Measurements from ENCODE around the gene ACLY.
"Not testable (repeated sequence)": the region's sequence is repeated elsewhere in the genome, so short reads cannot be mapped to it uniquely, and the experiment has no call there.

ACLY gene

GRCh38 chr17:41835800-41836549 lies 82.8 kb downstream of the ACLY start, which contains the start of gene NT5C3B:
TSS of gene NT5C3B (minus strand) at chr17:41836232. CDS start at chr17:41836193, 39 bp downstream.
- H3K4me3 ChIP-seq (ENCODE audit: low read depth, low read length): peak within 1 kb of the TSS; percentile 66
- in situ Hi-C loops (cut with HindIII; ENCODE audit: low sequenced_read_pairs): no loop called here
- peak; percentile 17 for DNase-seq (ENCODE audit: low read depth, low spot score)
- no peak for TF ChIP-seq CTCF (IDR thresholded peaks at IDR 0.05; ENCODE audit: low read depth, low read length)

- peak overlapping the region; percentile 66 for H3K4me3 ChIP-seq (ENCODE audit: low read depth, low read length)
- TF ChIP-seq CTCF (IDR thresholded peaks at IDR 0.05; ENCODE audit: low read depth, low read length): no peak
- DNase-seq (ENCODE audit: low read depth, low spot score): no peak
- in situ Hi-C loops (cut with HindIII; ENCODE audit: low sequenced_read_pairs): no loop called here
Observed at GRCh38 chr17:41835214-41835799, 83.4 kb downstream of the ACLY start.

GRCh38 chr17:41829961-41830360 lies 88.8 kb downstream of the ACLY start:
- H3K4me3 ChIP-seq (ENCODE audit: low read depth, low read length); DNase-seq (ENCODE audit: low read depth, low spot score); in situ Hi-C loops (cut with HindIII; ENCODE audit: low sequenced_read_pairs): not testable (repeated sequence)

GRCh38 chr17:41825175-41825845 lies 93.4 kb downstream of the ACLY start:
- in situ Hi-C loops (cut with HindIII; ENCODE audit: low sequenced_read_pairs): no loop called here
- no peak for DNase-seq (ENCODE audit: low read depth, low spot score)
- no peak overlapping the region for H3K4me3 ChIP-seq (ENCODE audit: low read depth, low read length)
- TF ChIP-seq CTCF (IDR thresholded peaks at IDR 0.05; ENCODE audit: low read depth, low read length): no peak

- in situ Hi-C loops (cut with HindIII; ENCODE audit: low sequenced_read_pairs): no loop called here
Observed at GRCh38 chr17:41824086-41824485, 94.7 kb downstream of the ACLY start.

GRCh38 chr17:41823580-41823979 lies 95.2 kb downstream of the ACLY start:
- no peak for TF ChIP-seq CTCF (IDR thresholded peaks at IDR 0.05; ENCODE audit: low read depth, low read length)
- no peak overlapping the region for H3K4me3 ChIP-seq (ENCODE audit: low read depth, low read length)
- in situ Hi-C loops (cut with HindIII; ENCODE audit: low sequenced_read_pairs): no loop called here

More at GRCh38 chr17:41824086-41824485, 94.7 kb downstream of the ACLY start:
- H3K4me3 ChIP-seq (ENCODE audit: low read depth, low read length): no peak overlapping the region
- DNase-seq (ENCODE audit: low read depth, low spot score): no peak
- TF ChIP-seq CTCF (IDR thresholded peaks at IDR 0.05; ENCODE audit: low read depth, low read length): no peak

GRCh38 chr17:41823141-41823524 lies 95.6 kb downstream of the ACLY start:
- no peak for TF ChIP-seq CTCF (IDR thresholded peaks at IDR 0.05; ENCODE audit: low read depth, low read length)
- no peak overlapping the region for H3K4me3 ChIP-seq (ENCODE audit: low read depth, low read length)
- no peak for DNase-seq (ENCODE audit: low read depth, low spot score)
- in situ Hi-C loops (cut with HindIII; ENCODE audit: low sequenced_read_pairs): no loop called here

More at GRCh38 chr17:41823580-41823979, 95.2 kb downstream of the ACLY start:
- DNase-seq (ENCODE audit: low read depth, low spot score): no peak

All from astrocyte of the spinal cord (primary cell).